Measurements from ENCODE around the gene NSUN7. TPM values are rescaled to one million over a fixed set of nuclear protein-coding genes. Genes with fewer than 3 reads are reported as not detected.

NSUN7 gene
- total and polyA plus RNA-seq, 2 of the 13 experiments (the other 11 are each of a cell fraction or from before 2014, with no cell fraction given), result 0.05 TPM; not detected in 1

GRCh38 chr4:40747207-40747835 lies 2.4 kb upstream of the NSUN7 start:
- H3K27ac ChIP-seq (ENCODE audit: extremely low read length, insufficient read depth, low read length), result no peak overlapping the region
- no peaks in the 10 kb centered on the region for H3K9me3 ChIP-seq (ENCODE audit: low read length)
- H3K36me3 ChIP-seq (replicated peaks in 1 of 2; ENCODE audit: control insufficient read depth in 1 of 2, insufficient read depth in 2 of 2, low read length in 2 of 2), result no peaks in the 10 kb centered on the region
- BruUV-seq (replicated peaks), result no TSS peak
- no peaks in the 10 kb centered on the region for H3K4me1 ChIP-seq (ENCODE audit: insufficient read depth, low read length)
- in situ Hi-C loops (cut with HindIII; ENCODE audit: extremely low pct_ligation_motif_present, low pct_unique_long_range_greater_than_20kb) (no loop called here), intact Hi-C loops (cut with micrococcal nuclease; ENCODE audit: unreplicated experiment) (no loop called here)
- H3K27me3 ChIP-seq (ENCODE audit: control insufficient read depth in 1 of 2, insufficient read depth in 2 of 2, low read length in 2 of 2), result no peaks in the 10 kb centered on the region
- H3K4me2 ChIP-seq (ENCODE audit: low read depth, low read length), result no peak overlapping the region
- CTCF ChIA-PET (ENCODE audit: low intra/inter-chr PET ratio, low total read pairs), result no interaction called here
- H3K79me2 ChIP-seq (ENCODE audit: insufficient read depth, low read length), result no peaks in the 10 kb centered on the region
- no peak for TF ChIP-seq TBX3 (IDR thresholded peaks at IDR 0.05; ENCODE audit: borderline replicate concordance)
- no peak for TF ChIP-seq ZBTB7A (CRISPR knock-in tag; IDR thresholded peaks at IDR 0.05)
- no peak for TF ChIP-seq ZBTB7B (CRISPR knock-in tag; IDR thresholded peaks at IDR 0.05)
- no peak for TF ChIP-seq U2AF1 (optimal IDR thresholded peaks at IDR 0.05; ENCODE audit: low read depth, low read length)
- no peak for TF ChIP-seq ZNF138 (CRISPR knock-in tag; IDR thresholded peaks at IDR 0.05; ENCODE audit: low read depth)
- TF ChIP-seq ZNF263 (CRISPR knock-in tag; IDR thresholded peaks at IDR 0.05), result no peak
- no peak for TF ChIP-seq PBX3 (CRISPR knock-in tag; IDR thresholded peaks at IDR 0.05; ENCODE audit: borderline replicate concordance)
- no peak for TF ChIP-seq ISL2 (CRISPR knock-in tag; IDR thresholded peaks at IDR 0.05)
- no peaks in the 10 kb centered on the region for H4K20me1 ChIP-seq (ENCODE audit: insufficient read depth, low read length)
- no peak overlapping the region for H3K9ac ChIP-seq (ENCODE audit: insufficient read depth, low read depth, low read length)
- WGBS (ENCODE audit: low lambda C conversion rate), result 0% methylated on average over 2 of the region's 2 CpGs
- FAIRE-seq (no peak), DNase-seq (ENCODE audit: low spot score) (no peak), ATAC-seq (no peak)
- POLR2A ChIA-PET, result no interaction called here
- H2AFZ ChIP-seq (ENCODE audit: low read length), result no peak overlapping the region
- no peak overlapping the region for H3K4me3 ChIP-seq (replicated peaks in 1 of 3; ENCODE audit: insufficient read depth in 1 of 3, low read depth in 2 of 3, low read length in 3 of 3)

Measured in HepG2 (cell line).